ENCODE measurements around the gene SPATS2L.

Gene SPATS2L

GRCh38 chr2:200435379-200435778 lies 128.9 kb downstream of the SPATS2L start:
- TF ChIP-seq TAF1 (IDR thresholded peaks at IDR 0.05; ENCODE audit: low read depth), result no peak
- no peak for TF ChIP-seq TCF12 (IDR thresholded peaks at IDR 0.05; ENCODE audit: low read depth)
- no peak for TF ChIP-seq RAD21 (IDR thresholded peaks at IDR 0.05; ENCODE audit: low read depth)
- no peak for TF ChIP-seq EGR1 (IDR thresholded peaks at IDR 0.05)
- TF ChIP-seq CEBPB (IDR thresholded peaks at IDR 0.05), result no peak

GRCh38 chr2:200438251-200438650 lies 131.8 kb downstream of the SPATS2L start:
- TF ChIP-seq FOXM1 (IDR thresholded peaks at IDR 0.05; ENCODE audit: borderline replicate concordance, low read depth) (no peak), TCF12 (IDR thresholded peaks at IDR 0.05; ENCODE audit: low read depth) (no peak), CEBPB (IDR thresholded peaks at IDR 0.05) (no peak), USF1 (IDR thresholded peaks at IDR 0.05) (no peak), EP300 (IDR thresholded peaks at IDR 0.05; ENCODE audit: borderline replicate concordance) (no peak), CREB1 (IDR thresholded peaks at IDR 0.05; ENCODE audit: low read depth) (no peak), YY1 (IDR thresholded peaks at IDR 0.05; ENCODE audit: low read depth) (no peak), EGR1 (IDR thresholded peaks at IDR 0.05) (no peak), ZBTB7A (IDR thresholded peaks at IDR 0.05; ENCODE audit: low read depth) (no peak), RAD21 (IDR thresholded peaks at IDR 0.05; ENCODE audit: low read depth) (no peak), TAF1 (IDR thresholded peaks at IDR 0.05; ENCODE audit: low read depth) (no peak), TEAD4 (IDR thresholded peaks at IDR 0.05) (no peak), REST (IDR thresholded peaks at IDR 0.05; ENCODE audit: low read depth) (no peak), NFIC (IDR thresholded peaks at IDR 0.05) (no peak)
- TF ChIP-seq, protein P1, sequence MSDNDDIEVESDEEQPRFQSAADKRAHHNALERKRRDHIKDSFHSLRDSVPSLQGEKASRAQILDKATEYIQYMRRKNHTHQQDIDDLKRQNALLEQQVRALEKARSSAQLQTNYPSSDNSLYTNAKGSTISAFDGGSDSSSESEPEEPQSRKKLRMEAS (IDR thresholded peaks at IDR 0.05), result no peak

DNA sequence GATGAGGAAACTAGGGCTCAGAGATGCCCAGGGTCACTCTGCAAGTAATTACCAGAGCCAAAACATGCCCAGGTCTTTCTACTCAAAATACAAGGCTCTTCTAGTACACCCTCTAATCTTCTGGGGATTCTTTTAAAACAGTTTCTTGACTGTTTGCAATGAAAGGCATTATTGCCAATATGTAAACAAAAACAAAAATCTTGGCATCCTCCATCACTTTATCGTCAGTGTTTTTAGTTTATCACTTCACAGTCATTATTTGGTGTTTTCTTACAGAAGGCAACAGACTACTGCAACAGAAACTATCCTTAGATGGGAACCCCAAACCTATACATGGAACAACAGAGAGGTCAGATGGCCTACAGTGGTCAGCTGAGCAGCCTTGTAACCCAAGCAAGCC lies 132.4 kb downstream of the SPATS2L start:
- TF ChIP-seq RAD21 (IDR thresholded peaks at IDR 0.05; ENCODE audit: low read depth), result no peak
- no peak for TF ChIP-seq TAF1 (IDR thresholded peaks at IDR 0.05; ENCODE audit: low read depth)
- no peak for TF ChIP-seq YY1 (IDR thresholded peaks at IDR 0.05; ENCODE audit: low read depth)
- no peak for TF ChIP-seq EGR1 (IDR thresholded peaks at IDR 0.05)
- no peak for TF ChIP-seq FOXM1 (IDR thresholded peaks at IDR 0.05; ENCODE audit: borderline replicate concordance, low read depth)
- TF ChIP-seq EP300 (IDR thresholded peaks at IDR 0.05; ENCODE audit: borderline replicate concordance), result no peak

DNA sequence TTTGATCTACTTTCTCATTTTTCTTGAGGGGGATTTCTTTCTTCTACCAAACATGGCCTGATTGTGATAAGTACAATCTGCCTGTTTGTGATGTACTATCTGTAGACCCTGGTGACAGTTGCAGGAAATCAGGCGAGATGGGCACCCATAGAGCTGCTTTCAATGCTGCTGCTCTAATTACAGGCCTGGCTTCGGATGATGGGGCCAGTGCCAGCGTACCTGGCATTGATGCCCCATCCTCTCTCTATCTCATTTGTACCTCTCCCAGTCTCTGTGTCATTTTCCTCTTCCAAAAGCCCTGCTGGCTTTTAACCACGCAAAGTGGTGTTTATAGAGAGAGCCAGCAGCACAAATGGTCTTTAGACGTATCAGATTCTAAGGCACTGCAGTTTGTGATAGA lies 133.5 kb downstream of the SPATS2L start:
- no peak for TF ChIP-seq ZBTB7A (IDR thresholded peaks at IDR 0.05; ENCODE audit: low read depth)
- TF ChIP-seq USF1 (IDR thresholded peaks at IDR 0.05), result no peak
- TF ChIP-seq RAD21 (IDR thresholded peaks at IDR 0.05; ENCODE audit: low read depth), result no peak
- no peak for TF ChIP-seq FOXM1 (IDR thresholded peaks at IDR 0.05; ENCODE audit: borderline replicate concordance, low read depth)
- no peak for TF ChIP-seq TCF12 (IDR thresholded peaks at IDR 0.05; ENCODE audit: low read depth)
- TF ChIP-seq NFIC (IDR thresholded peaks at IDR 0.05), result no peak
- TF ChIP-seq CREB1 (IDR thresholded peaks at IDR 0.05; ENCODE audit: low read depth), result no peak
- no peak for TF ChIP-seq REST (IDR thresholded peaks at IDR 0.05; ENCODE audit: low read depth)
- TF ChIP-seq YY1 (IDR thresholded peaks at IDR 0.05; ENCODE audit: low read depth), result no peak
- TF ChIP-seq TEAD4 (IDR thresholded peaks at IDR 0.05), result no peak
- TF ChIP-seq EP300 (IDR thresholded peaks at IDR 0.05; ENCODE audit: borderline replicate concordance), result no peak
- TF ChIP-seq TAF1 (IDR thresholded peaks at IDR 0.05; ENCODE audit: low read depth), result no peak
- TF ChIP-seq, protein P1 (IDR thresholded peaks at IDR 0.05), result no peak

- TF ChIP-seq TCF12 (IDR thresholded peaks at IDR 0.05; ENCODE audit: low read depth) (no peak), CEBPB (IDR thresholded peaks at IDR 0.05) (no peak), USF1 (IDR thresholded peaks at IDR 0.05) (no peak), NFIC (IDR thresholded peaks at IDR 0.05) (no peak), REST (IDR thresholded peaks at IDR 0.05; ENCODE audit: low read depth) (no peak), YY1 (IDR thresholded peaks at IDR 0.05; ENCODE audit: low read depth) (no peak), RAD21 (IDR thresholded peaks at IDR 0.05; ENCODE audit: low read depth) (no peak), ZBTB7A (IDR thresholded peaks at IDR 0.05; ENCODE audit: low read depth) (no peak), EP300 (IDR thresholded peaks at IDR 0.05; ENCODE audit: borderline replicate concordance) (no peak), CREB1 (IDR thresholded peaks at IDR 0.05; ENCODE audit: low read depth) (no peak)
- TF ChIP-seq, protein P1 (IDR thresholded peaks at IDR 0.05), result no peak
Observed at GRCh38 chr2:200442471-200442870, 136.0 kb downstream of the SPATS2L start.

Measured in Ishikawa (cell line).